ENCODE measurements around the gene TFF3. TPM values are rescaled to one million over a fixed set of nuclear protein-coding genes. Genes with fewer than 3 reads are reported as not detected.

Gene TFF3
- total RNA-seq, 4 donors from 2014 or later = 2.9 to 13.2 (median 4.6) TPM; not detected in 1

- TF ChIP-seq CTCF (IDR thresholded peaks at IDR 0.05; ENCODE audit: low read depth) = no peak
Measured at GRCh38 chr21:42276526-42277154, 38.6 kb downstream of the TFF3 start.

GRCh38 chr21:42276076-42276475, 39.1 kb downstream of the TFF3 start:
- no peak for TF ChIP-seq CTCF (IDR thresholded peaks at IDR 0.05; ENCODE audit: low read depth)

GRCh38 chr21:42272984-42273600, 42.1 kb downstream of the TFF3 start:
- TF ChIP-seq CTCF (IDR thresholded peaks at IDR 0.05; ENCODE audit: low read depth) = no peak

- no peak for TF ChIP-seq CTCF (IDR thresholded peaks at IDR 0.05; ENCODE audit: low read depth)
Measured at GRCh38 chr21:42272109-42272962, 42.9 kb downstream of the TFF3 start.

- no peak for TF ChIP-seq CTCF (IDR thresholded peaks at IDR 0.05; ENCODE audit: low read depth)
Measured at GRCh38 chr21:42271065-42271464, 44.1 kb downstream of the TFF3 start.

GRCh38 chr21:42269386-42269785, 45.8 kb downstream of the TFF3 start:
- TF ChIP-seq CTCF (IDR thresholded peaks at IDR 0.05; ENCODE audit: low read depth) = no peak

- TF ChIP-seq CTCF (IDR thresholded peaks at IDR 0.05; ENCODE audit: low read depth) = no peak
Measured at GRCh38 chr21:42266971-42267556, 48.1 kb downstream of the TFF3 start.
